C1 segment of cervical spinal cord (tissue), 14 donors: ENCODE data around the gene DTD1.

Source experiments
- DNase-seq, 14 donors: peaks; one replicate each; lab custom pipeline; 2025; lab: John Stamatoyannopoulos, UW

Gene DTD1, protein sequence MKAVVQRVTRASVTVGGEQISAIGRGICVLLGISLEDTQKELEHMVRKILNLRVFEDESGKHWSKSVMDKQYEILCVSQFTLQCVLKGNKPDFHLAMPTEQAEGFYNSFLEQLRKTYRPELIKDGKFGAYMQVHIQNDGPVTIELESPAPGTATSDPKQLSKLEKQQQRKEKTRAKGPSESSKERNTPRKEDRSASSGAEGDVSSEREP

GRCh38 chr20:18587665-18588573 lies at the start of gene DTD1:
Gene DTD1, plus strand, starts transcription at chr20:18588054. Its CDS starts 19 bp downstream, at chr20:18588073.
- DNase-seq, result peak; percentile 22 to 92 (median 84)

DNA sequence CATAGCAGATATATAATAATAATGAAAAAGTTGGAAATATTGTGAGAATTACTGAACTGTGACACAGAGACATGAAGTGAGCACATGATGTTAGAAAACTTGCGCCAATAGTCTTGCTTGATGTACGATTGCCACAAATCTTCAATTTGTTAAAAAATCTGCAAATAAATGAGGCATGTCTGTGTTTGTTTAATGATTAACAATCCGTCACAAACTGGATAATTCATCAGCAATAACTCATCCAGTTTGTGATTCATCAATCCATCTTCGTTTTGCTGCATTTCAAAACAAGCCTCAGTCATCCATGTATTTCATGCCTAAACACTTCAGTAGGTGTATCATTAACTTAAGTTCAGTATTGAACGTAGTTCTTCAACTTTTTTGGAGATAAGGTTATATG lies 46.1 kb upstream of the DTD1 start:
- DNase-seq, result no peak

- no peak for DNase-seq
Observed at GRCh38 chr20:18543216-18543615, 44.6 kb upstream of the DTD1 start.

GRCh38 chr20:18543932-18544331 lies 43.9 kb upstream of the DTD1 start:
- no peak for DNase-seq

- DNase-seq, result no peak
Observed at GRCh38 chr20:18545566-18545965, 42.3 kb upstream of the DTD1 start.

GRCh38 chr20:18548465-18548864 lies 39.4 kb upstream of the DTD1 start:
- DNase-seq, result no peak

DNA sequence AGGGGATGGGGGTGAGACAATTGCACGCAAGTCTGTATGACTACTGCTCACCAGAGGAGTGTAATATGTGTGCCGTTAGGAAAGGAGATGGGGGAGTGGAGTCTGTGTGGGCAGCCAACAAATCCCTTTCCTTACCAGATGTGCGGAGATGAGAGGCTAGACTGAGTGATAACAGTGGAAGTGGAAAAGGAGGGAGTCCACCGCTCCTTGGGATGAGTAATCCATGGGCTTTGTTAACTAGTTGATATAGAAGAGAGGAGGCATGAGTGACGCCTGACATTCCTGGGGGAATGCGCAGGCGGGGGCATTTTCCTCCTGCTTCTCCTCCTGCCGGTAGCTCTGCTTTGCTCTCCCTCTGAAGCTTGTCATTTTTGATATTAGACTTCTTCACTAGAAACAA lies 34.1 kb upstream of the DTD1 start:
- DNase-seq, result no peak

- DNase-seq, result peak; percentile 47 to 90 (median 82)
Observed at GRCh38 chr20:18566892-18567738, 20.7 kb upstream of the DTD1 start, which contains the start of gene SMIM26. Gene SMIM26, plus strand, starts transcription at chr20:18567432. Its CDS starts 47 bp downstream, at chr20:18567479.

- no peak for DNase-seq
Observed at GRCh38 chr20:18567739-18568091, 20.1 kb upstream of the DTD1 start.

- DNase-seq, result no peak
Observed at GRCh38 chr20:18571009-18571408, 16.8 kb upstream of the DTD1 start.

DNA sequence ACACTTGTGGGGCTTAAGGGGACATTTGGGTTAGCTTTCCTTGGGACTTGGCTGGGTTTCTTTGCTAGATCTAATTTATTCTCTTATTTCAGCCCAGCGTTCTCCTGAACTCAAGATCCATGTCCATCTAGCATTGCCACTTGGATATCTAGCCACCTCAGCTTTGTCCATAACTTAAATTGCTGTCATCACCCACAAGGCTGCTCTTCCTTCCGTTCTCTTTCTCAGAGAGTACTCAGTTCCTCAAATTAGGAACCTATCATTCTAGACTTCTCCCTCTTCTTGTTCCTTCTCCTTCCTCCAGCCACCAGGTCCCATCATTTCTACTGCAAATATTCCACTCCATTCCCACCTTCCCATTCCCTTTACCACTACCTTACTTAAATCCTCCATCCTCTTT lies 16.3 kb upstream of the DTD1 start:
- no peak for DNase-seq

DNA sequence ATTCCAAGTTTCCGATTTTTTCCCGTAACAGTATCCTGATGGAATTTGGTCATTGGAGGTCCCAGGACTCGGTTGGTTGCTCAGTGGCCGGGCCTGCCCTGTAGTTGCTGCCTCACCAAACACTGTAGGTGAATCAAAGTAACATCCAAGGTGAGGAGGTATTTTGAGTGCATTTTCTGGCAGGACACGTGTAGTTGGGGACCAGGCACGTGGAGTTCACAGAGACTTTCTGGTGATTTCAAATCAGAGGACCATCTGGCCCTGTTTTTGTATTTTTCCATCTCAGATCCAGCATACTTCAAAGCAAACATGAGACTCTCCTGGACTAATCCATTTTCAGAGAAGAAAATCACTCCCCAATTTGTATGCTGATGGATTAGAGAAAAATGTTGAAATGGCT lies 9.9 kb upstream of the DTD1 start:
- peak in 1 of 14 donors; percentile 4 for DNase-seq

GRCh38 chr20:18578581-18578980 lies 9.3 kb upstream of the DTD1 start:
- DNase-seq, result no peak

GRCh38 chr20:18580012-18580411 lies 7.8 kb upstream of the DTD1 start:
- no peak for DNase-seq

GRCh38 chr20:18585134-18585533 lies 2.7 kb upstream of the DTD1 start:
- DNase-seq, result no peak

DNA sequence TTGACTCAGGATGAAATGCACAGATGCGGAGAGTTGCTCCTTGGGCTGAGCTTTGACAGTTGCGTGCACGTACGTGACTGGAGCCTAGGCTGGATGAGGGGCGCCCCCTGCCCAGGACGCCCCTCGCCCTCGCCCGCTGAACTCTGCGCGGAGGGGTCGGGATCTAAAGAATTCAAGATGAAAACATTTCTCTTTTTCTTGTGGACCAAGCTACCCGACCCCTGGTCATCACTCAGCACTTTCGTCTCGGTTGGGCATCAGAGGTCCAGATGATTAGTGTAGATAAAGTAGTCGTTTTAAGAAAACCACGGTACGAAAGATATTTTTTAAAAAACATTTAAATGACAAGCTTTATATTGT lies 700 bp downstream of the DTD1 start:
- peak in 2 of 14 donors; percentile 32 to 45 for DNase-seq

GRCh38 chr20:18589941-18590674 lies 2.3 kb downstream of the DTD1 start:
- no peak for DNase-seq

- no peak for DNase-seq
Observed at GRCh38 chr20:18596270-18596669, 8.4 kb downstream of the DTD1 start.

GRCh38 chr20:18609741-18610140 lies 21.9 kb downstream of the DTD1 start:
- DNase-seq, result no peak

- DNase-seq, result no peak
Observed at GRCh38 chr20:18611492-18611891, 23.6 kb downstream of the DTD1 start.

DNA sequence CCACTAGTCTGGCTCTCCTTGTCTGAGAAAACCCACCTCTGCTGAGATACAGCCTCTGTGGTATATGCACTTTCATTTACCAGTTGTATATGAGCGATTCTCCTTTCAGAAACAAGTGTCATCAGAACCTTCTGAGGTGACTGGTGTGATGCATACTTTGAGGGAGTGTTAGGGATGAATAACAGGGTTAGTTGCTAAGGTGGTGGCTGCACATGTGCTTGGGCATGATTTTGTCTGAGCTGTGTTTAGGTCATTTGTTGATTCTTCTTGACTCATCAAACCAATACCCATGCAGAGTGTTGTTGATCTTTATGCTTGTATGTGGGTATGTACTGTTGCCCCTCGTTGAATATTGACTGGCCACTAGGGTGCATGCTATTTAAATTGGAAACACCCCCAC lies 25.7 kb downstream of the DTD1 start:
- DNase-seq, result no peak
